SK-N-SH treated with all-trans-retinoic acid at 6 μM for 48 hours (cell line): ENCODE measurements around the gene ARPC2.
A peak's percentile ranks its signal among the peaks of the same experiment; 100 is the strongest.

ENCODE experiments used
- ATAC-seq: fragments of 200-7000 bp; cut with Tn5 transposase; 3 replicates; pipeline ENCODE4 v1.9.1; 2020; ENCODE audit warnings: mild to moderate bottlenecking, moderate library complexity
- ARNTL ChIP-seq: fragments of 450-650 bp; formaldehyde crosslinking; IDR thresholded peaks from 2 replicates; pipeline ENCODE4 v1.5.0; 2020; ENCODE audit warnings: low read depth, mild to moderate bottlenecking, moderate library complexity, borderline replicate concordance
- BACH2 ChIP-seq: fragments of 250-450 bp; sonication (Bioruptor Pico); IDR thresholded peaks from 2 replicates; pipeline ENCODE4 v1.9.0; 2021; ENCODE audit warnings: mild to moderate bottlenecking, borderline replicate concordance
- CSDC2 ChIP-seq: fragments of 250-450 bp; sonication (Bioruptor Pico); IDR thresholded peaks from 2 replicates; pipeline ENCODE4 v1.5.0; 2020; ENCODE audit warnings: mild to moderate bottlenecking, moderate library complexity
- CSRNP3 ChIP-seq: fragments of 250-450 bp; sonication (Bioruptor Pico); IDR thresholded peaks from 2 replicates; pipeline ENCODE4 v1.5.1; 2021; ENCODE audit warnings: mild to moderate bottlenecking, moderate library complexity
- ESRRG ChIP-seq: fragments of 250-450 bp; sonication (Bioruptor Pico); IDR thresholded peaks from 2 replicates; pipeline ENCODE4 v1.6.1; 2021; ENCODE audit warnings: mild to moderate bottlenecking
- GLIS3 ChIP-seq: fragments of 250-450 bp; sonication (Bioruptor Pico); IDR thresholded peaks from 2 replicates; pipeline ENCODE4 v1.5.0; 2020; ENCODE audit warnings: mild to moderate bottlenecking, moderate library complexity
- ISL1 ChIP-seq: fragments of 250-450 bp; sonication (Bioruptor Pico); IDR thresholded peaks from 2 replicates; pipeline ENCODE4 v2.1.2; 2022; ENCODE audit warnings: mild to moderate bottlenecking, moderate library complexity
- OSR1 ChIP-seq: fragments of 250-450 bp; sonication (Bioruptor Pico); IDR thresholded peaks from 2 replicates; pipeline ENCODE4 v1.8.0; 2022; ENCODE audit warnings: moderate library complexity, mild to moderate bottlenecking, inconsistent platforms
- POU6F1 ChIP-seq: fragments of 250-450 bp; sonication (Bioruptor Pico); IDR thresholded peaks from 2 replicates; pipeline ENCODE4 v1.8.0; 2021; ENCODE audit warnings: low read depth, mild to moderate bottlenecking, moderate library complexity, borderline replicate concordance
- PPARA ChIP-seq: fragments of 250-450 bp; sonication (Bioruptor Pico); IDR thresholded peaks from 2 replicates; pipeline ENCODE4 v1.5.0; 2020; ENCODE audit warnings: mild to moderate bottlenecking, borderline replicate concordance
- RARB ChIP-seq: fragments of 250-450 bp; sonication (Bioruptor Pico); IDR thresholded peaks from 2 replicates; pipeline ENCODE4 v1.8.0; 2021; ENCODE audit warnings: mild to moderate bottlenecking, moderate library complexity
- SNAI2 ChIP-seq: fragments of 250-450 bp; sonication (Bioruptor Pico); IDR thresholded peaks from 2 replicates; pipeline ENCODE4 v1.5.0; 2020; ENCODE audit warnings: mild to moderate bottlenecking, moderate library complexity
- TOX ChIP-seq: fragments of 250-450 bp; sonication (Bioruptor Pico); IDR thresholded peaks from 2 replicates; pipeline ENCODE4 v1.8.0; 2021; ENCODE audit warnings: mild to moderate bottlenecking, moderate library complexity, borderline replicate concordance
- ZC3H10 ChIP-seq: fragments of 250-450 bp; sonication (Bioruptor Pico); IDR thresholded peaks from 2 replicates; pipeline ENCODE4 v1.5.1; 2021; ENCODE audit warnings: mild to moderate bottlenecking, moderate library complexity
- ZFP3 ChIP-seq: fragments of 250-450 bp; sonication (Bioruptor Pico); IDR thresholded peaks from 2 replicates; pipeline ENCODE4 v1.5.0; 2020; ENCODE audit warnings: mild to moderate bottlenecking, moderate library complexity
- ZFP30 ChIP-seq: fragments of 450-650 bp; formaldehyde crosslinking; IDR thresholded peaks from 2 replicates; pipeline ENCODE4 v1.5.0; 2022; ENCODE audit warnings: mild to moderate bottlenecking, moderate library complexity
- ZNF565 ChIP-seq: fragments of 450-650 bp; formaldehyde crosslinking; conservative IDR thresholded peaks from 2 replicates; pipeline ENCODE4 v1.5.0; 2020; ENCODE audit warnings: low read depth, mild to moderate bottlenecking, moderate library complexity
- ZNF70 ChIP-seq: fragments of 450-650 bp; formaldehyde crosslinking; IDR thresholded peaks from 2 replicates; pipeline ENCODE4 v1.5.0; 2020; ENCODE audit warnings: mild to moderate bottlenecking, moderate library complexity
- ZNF8 ChIP-seq: fragments of 450-650 bp; formaldehyde crosslinking; IDR thresholded peaks from 2 replicates; pipeline ENCODE4 v1.5.0; 2020; ENCODE audit warnings: mild to moderate bottlenecking, moderate library complexity
- TF ChIP-seq, protein P1 (sequence below): fragments of 250-450 bp; sonication (Bioruptor Pico); IDR thresholded peaks from 2 replicates; pipeline ENCODE4 v1.5.1; 2020; ENCODE audit warnings: low read depth, mild to moderate bottlenecking, moderate library complexity
- TF ChIP-seq, protein P2 (sequence below): fragments of 250-450 bp; sonication (Bioruptor Pico); IDR thresholded peaks from 2 replicates; pipeline ENCODE4 v1.5.0; 2020; ENCODE audit warnings: mild to moderate bottlenecking, moderate library complexity

ARPC2 gene

GRCh38 chr2:218266316-218266979 is 49.5 kb downstream of the ARPC2 start:
- TF ChIP-seq ZFP30 (no peak), ZFP3 (no peak), PPARA (CRISPR knock-in tag) (no peak), ISL1 (no peak), TOX (CRISPR knock-in tag) (no peak), RARB (CRISPR knock-in tag) (no peak), ZNF70 (CRISPR knock-in tag) (no peak), ARNTL (CRISPR knock-in tag) (no peak), CSRNP3 (CRISPR knock-in tag) (no peak)
- no peak for ATAC-seq

DNA sequence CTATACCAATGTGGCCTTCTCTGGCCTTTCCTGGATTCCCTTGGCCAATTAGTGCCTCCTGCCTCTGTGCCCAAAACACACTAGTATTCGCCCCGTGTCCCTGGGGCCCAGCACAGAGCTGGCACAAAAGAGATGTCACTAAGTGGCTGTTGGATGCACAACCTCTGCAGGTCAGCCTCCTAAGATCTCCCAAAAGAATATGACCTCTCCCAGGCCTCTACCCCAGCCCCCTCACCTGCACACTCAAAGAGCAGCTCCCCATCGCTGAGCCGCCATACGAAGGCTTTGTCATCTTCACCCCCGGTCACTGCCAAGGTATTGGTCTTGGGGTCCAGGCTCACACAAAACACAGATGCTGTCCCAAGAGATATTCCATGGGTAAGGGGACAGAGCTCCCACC is 50.3 kb downstream of the ARPC2 start:
- ATAC-seq, result no peak
- TF ChIP-seq ZC3H10 (no peak), ZFP30 (no peak), CSRNP3 (CRISPR knock-in tag) (no peak), ISL1 (no peak)
- TF ChIP-seq, protein P1, sequence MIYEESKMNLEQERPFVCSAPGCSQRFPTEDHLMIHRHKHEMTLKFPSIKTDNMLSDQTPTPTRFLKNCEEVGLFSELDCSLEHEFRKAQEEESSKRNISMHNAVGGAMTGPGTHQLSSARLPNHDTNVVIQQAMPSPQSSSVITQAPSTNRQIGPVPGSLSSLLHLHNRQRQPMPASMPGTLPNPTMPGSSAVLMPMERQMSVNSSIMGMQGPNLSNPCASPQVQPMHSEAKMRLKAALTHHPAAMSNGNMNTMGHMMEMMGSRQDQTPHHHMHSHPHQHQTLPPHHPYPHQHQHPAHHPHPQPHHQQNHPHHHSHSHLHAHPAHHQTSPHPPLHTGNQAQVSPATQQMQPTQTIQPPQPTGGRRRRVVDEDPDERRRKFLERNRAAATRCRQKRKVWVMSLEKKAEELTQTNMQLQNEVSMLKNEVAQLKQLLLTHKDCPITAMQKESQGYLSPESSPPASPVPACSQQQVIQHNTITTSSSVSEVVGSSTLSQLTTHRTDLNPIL (CRISPR knock-in tag), result no peak

GRCh38 chr2:218269900-218270720 is 53.1 kb downstream of the ARPC2 start, which contains the start of the genes AAMP and PNKD:
Gene AAMP (minus strand): TSS chr2:218270137. CDS start chr2:218270086, 51 bp downstream.
Gene PNKD (plus strand): TSS chr2:218270519. CDS start chr2:218270536, 17 bp downstream.
- peak; percentile 95 for ATAC-seq
- TF ChIP-seq TOX (CRISPR knock-in tag), result no peak
- TF ChIP-seq, protein P2, sequence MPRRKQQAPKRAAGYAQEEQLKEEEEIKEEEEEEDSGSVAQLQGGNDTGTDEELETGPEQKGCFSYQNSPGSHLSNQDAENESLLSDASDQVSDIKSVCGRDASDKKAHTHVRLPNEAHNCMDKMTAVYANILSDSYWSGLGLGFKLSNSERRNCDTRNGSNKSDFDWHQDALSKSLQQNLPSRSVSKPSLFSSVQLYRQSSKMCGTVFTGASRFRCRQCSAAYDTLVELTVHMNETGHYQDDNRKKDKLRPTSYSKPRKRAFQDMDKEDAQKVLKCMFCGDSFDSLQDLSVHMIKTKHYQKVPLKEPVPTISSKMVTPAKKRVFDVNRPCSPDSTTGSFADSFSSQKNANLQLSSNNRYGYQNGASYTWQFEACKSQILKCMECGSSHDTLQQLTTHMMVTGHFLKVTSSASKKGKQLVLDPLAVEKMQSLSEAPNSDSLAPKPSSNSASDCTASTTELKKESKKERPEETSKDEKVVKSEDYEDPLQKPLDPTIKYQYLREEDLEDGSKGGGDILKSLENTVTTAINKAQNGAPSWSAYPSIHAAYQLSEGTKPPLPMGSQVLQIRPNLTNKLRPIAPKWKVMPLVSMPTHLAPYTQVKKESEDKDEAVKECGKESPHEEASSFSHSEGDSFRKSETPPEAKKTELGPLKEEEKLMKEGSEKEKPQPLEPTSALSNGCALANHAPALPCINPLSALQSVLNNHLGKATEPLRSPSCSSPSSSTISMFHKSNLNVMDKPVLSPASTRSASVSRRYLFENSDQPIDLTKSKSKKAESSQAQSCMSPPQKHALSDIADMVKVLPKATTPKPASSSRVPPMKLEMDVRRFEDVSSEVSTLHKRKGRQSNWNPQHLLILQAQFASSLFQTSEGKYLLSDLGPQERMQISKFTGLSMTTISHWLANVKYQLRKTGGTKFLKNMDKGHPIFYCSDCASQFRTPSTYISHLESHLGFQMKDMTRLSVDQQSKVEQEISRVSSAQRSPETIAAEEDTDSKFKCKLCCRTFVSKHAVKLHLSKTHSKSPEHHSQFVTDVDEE (CRISPR knock-in tag), result 0 out of 2 replicates have a peak, but pooled peaks have one; percentile 51
- no peak for TF ChIP-seq ZNF70 (CRISPR knock-in tag)
- TF ChIP-seq ZNF8, result no peak

DNA sequence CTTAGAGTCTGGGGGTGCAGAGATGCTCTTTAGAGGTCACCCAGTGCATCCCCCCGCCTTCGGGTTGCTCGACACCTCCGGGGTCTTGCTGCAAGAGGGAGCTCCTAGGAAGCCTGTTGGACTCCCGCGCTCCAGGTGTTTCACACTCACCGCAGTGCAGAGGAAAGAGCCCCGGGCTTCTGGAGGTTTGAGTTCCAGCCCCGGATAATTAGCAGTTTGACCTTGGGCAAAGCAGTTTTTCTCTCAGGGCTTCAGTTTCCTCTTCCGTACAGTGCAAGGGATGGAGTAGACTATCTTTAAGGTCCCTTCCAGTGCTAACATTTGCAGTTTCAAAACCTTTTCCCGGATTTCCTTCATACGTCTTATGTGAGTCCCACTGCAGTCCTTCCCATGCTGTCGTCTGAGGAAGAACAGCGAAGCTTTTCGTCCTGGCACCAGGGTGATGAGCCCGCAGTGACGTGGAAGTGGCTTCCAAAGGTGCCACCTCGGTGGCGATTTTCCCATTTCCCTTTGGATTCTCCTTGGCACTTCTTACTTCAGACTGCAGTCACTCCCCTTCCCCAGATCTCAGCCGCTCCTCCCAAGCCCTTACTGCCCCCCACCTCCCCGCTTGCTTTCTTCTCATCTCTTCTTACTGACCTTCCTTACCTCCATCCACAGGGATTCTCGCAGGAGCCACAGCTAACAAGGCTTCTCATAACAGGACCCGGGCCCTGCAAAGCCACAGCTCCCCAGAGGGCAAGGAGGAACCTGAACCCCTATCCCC is 53.9 kb downstream of the ARPC2 start:
- ATAC-seq, result no peak
- TF ChIP-seq SNAI2, result no peak
- no peak for TF ChIP-seq CSDC2 (CRISPR knock-in tag)
- TF ChIP-seq ARNTL (CRISPR knock-in tag), result no peak
- no peak for TF ChIP-seq ZC3H10
- no peak for TF ChIP-seq POU6F1
- no peak for TF ChIP-seq GLIS3 (CRISPR knock-in tag)
- TF ChIP-seq CSRNP3 (CRISPR knock-in tag), result no peak
- TF ChIP-seq ZFP3, result no peak
- TF ChIP-seq ZNF565 (CRISPR knock-in tag), result no peak
- TF ChIP-seq BACH2 (CRISPR knock-in tag), result no peak
- no peak for TF ChIP-seq ISL1
- TF ChIP-seq OSR1 (CRISPR knock-in tag), result no peak
- no peak for TF ChIP-seq ZNF70 (CRISPR knock-in tag)
- TF ChIP-seq, protein P1 (CRISPR knock-in tag), result no peak
- no peak for TF ChIP-seq ZNF8
- no peak for TF ChIP-seq PPARA (CRISPR knock-in tag)
- no peak for TF ChIP-seq ESRRG (CRISPR knock-in tag)
- TF ChIP-seq, all 23 proteins: peak for 0
